ENCODE measurements around the gene DCAF10.

The DCAF10 gene

GRCh38 chr9:37778534-37778933 lies 22.1 kb upstream of the DCAF10 start:
- Histone ChIP-seq H3K4me1 (ENCODE audit: insufficient read depth, low read length, severe bottlenecking) (peaks cover 14% of the 10 kb centered on the region), H3K4me2 (ENCODE audit: low read length) (no peak overlapping the region), H3K9ac (ENCODE audit: low read length) (no peak overlapping the region), H4K20me1 (ENCODE audit: insufficient read depth, low read length) (no peaks in the 10 kb centered on the region), H3K9me3 (ENCODE audit: low read length) (no peaks in the 10 kb centered on the region), H3K9me2 (ENCODE audit: low read depth, low read length) (no peaks in the 10 kb centered on the region), H2AFZ (ENCODE audit: low read length) (no peak overlapping the region), H3F3A (ENCODE audit: insufficient read depth, low read length) (no peaks in the 10 kb centered on the region), H3K36me3 (ENCODE audit: insufficient read depth, low read length) (peaks cover 90% of the 10 kb centered on the region), H3K27ac (ENCODE audit: low read depth, low read length, poor library complexity, severe bottlenecking) (no peak overlapping the region), H3K79me2 (ENCODE audit: insufficient read depth, low read length) (peaks cover 11% of the 10 kb centered on the region; the same call in 1 of the 2 replicates), H3K27me3 (ENCODE audit: insufficient read depth, low read length) (no peaks in the 10 kb centered on the region), H3K4me3 (ENCODE audit: low read depth, low read length, poor library complexity, severe bottlenecking) (no peak overlapping the region)
- no peak for TF ChIP-seq EZH2 (IDR thresholded peaks at IDR 0.05; ENCODE audit: borderline replicate concordance, low read length)
- TF ChIP-seq CTCF (IDR thresholded peaks at IDR 0.05; ENCODE audit: low read length) = no peak

- Histone ChIP-seq H3F3A (ENCODE audit: insufficient read depth, low read length) (no peaks in the 10 kb centered on the region), H2AFZ (ENCODE audit: low read length) (no peak overlapping the region), H3K9me3 (ENCODE audit: low read length) (no peaks in the 10 kb centered on the region), H3K4me3 (ENCODE audit: low read depth, low read length, poor library complexity, severe bottlenecking) (peak overlapping the region; percentile 99), H3K36me3 (ENCODE audit: insufficient read depth, low read length) (peaks cover 42% of the 10 kb centered on the region), H3K27me3 (ENCODE audit: insufficient read depth, low read length) (no peaks in the 10 kb centered on the region), H3K79me2 (ENCODE audit: insufficient read depth, low read length) (peaks cover 23% of the 10 kb centered on the region), H3K9me2 (ENCODE audit: low read depth, low read length) (no peaks in the 10 kb centered on the region), H3K9ac (ENCODE audit: low read length) (peak overlapping the region; percentile 97), H3K27ac (ENCODE audit: low read depth, low read length, poor library complexity, severe bottlenecking) (peak overlapping the region; percentile 79), H3K4me2 (ENCODE audit: low read length) (peak overlapping the region; percentile 78), H4K20me1 (ENCODE audit: insufficient read depth, low read length) (no peaks in the 10 kb centered on the region), H3K4me1 (ENCODE audit: insufficient read depth, low read length, severe bottlenecking) (peaks cover 27% of the 10 kb centered on the region)
- TF ChIP-seq CTCF (IDR thresholded peaks at IDR 0.05; ENCODE audit: low read length) (no peak), EZH2 (IDR thresholded peaks at IDR 0.05; ENCODE audit: borderline replicate concordance, low read length) (no peak)
Observed at GRCh38 chr9:37784291-37784615, 16.3 kb upstream of the DCAF10 start.

- Histone ChIP-seq H3K4me1 (ENCODE audit: insufficient read depth, low read length, severe bottlenecking) (peaks cover 27% of the 10 kb centered on the region), H2AFZ (ENCODE audit: low read length) (no peak within 1 kb of the TSS; the same call in 1 of the 2 replicates), H3K27ac (ENCODE audit: low read depth, low read length, poor library complexity, severe bottlenecking) (peak within 1 kb of the TSS; percentile 79), H3K36me3 (ENCODE audit: insufficient read depth, low read length) (peaks cover 36% of the 10 kb centered on the region), H3K9ac (ENCODE audit: low read length) (peak within 1 kb of the TSS; percentile 97), H3F3A (ENCODE audit: insufficient read depth, low read length) (no peaks in the 10 kb centered on the region), H3K4me3 (ENCODE audit: low read depth, low read length, poor library complexity, severe bottlenecking) (peak within 1 kb of the TSS; percentile 99), H3K9me2 (ENCODE audit: low read depth, low read length) (no peaks in the 10 kb centered on the region), H3K27me3 (ENCODE audit: insufficient read depth, low read length) (no peaks in the 10 kb centered on the region), H3K79me2 (ENCODE audit: insufficient read depth, low read length) (peaks cover 23% of the 10 kb centered on the region), H3K9me3 (ENCODE audit: low read length) (no peaks in the 10 kb centered on the region), H3K4me2 (ENCODE audit: low read length) (peak within 1 kb of the TSS; percentile 78), H4K20me1 (ENCODE audit: insufficient read depth, low read length) (no peaks in the 10 kb centered on the region)
- TF ChIP-seq EZH2 (IDR thresholded peaks at IDR 0.05; ENCODE audit: borderline replicate concordance, low read length) = no peak
- no peak for TF ChIP-seq CTCF (IDR thresholded peaks at IDR 0.05; ENCODE audit: low read length)
Observed at GRCh38 chr9:37784616-37785483, 15.7 kb upstream of the DCAF10 start, which contains the start of gene EXOSC3. EXOSC3 (minus strand) TSS chr9:37785064; CDS start chr9:37785044, 20 bp downstream.
